HG03097 (cell line): Measurements from ENCODE around the gene NFIX.

Source experiments
- ATAC-seq: cut with Tn5 transposase; IDR thresholded peaks from one replicate; pipeline ENCODE4 v1.9.1; 2021; ENCODE audit not compliant: unreplicated experiment, low FRiP score

The NFIX gene

DNA sequence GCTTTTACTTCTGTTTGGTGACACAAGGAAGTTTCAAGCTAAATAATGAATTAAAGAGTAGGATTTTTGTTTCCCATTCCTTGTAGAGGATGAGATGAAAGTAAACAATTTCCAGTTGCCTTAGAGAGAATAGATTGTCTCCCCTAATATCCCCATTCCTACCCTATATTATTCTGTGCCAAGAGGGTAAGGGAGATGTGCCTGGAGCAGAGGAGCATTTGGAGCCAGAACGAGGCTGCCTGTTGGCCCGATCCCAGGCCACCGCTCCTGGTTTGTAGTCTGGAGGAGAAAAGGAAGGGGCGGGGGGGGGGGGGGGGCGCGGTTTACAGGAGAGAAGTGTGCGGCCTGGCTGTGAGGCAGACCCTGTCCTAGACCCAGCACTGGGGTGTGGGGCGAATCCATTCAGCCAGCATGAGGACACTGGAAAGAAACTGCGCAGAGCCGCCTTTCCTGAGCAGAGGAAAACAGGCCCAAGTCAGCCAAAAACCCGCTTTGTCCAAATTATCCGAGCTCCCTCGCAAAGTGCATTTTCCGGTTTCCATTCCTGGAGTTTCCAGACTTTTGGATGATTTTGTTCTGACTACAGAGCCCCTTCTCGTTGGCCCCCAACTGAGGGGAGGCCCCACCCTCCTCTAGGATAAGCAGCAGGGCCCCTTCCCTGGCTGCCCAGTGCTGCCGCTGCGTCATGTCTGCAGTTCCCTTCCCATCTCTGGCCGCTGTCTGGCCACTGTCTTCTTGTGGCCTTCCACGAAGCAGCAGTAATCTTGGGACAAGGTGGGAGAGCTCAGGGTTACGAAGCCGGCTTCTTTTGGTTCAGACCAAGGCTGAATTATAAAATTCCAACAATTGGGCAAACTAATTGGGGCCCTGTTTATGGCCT lies 23.0 kb downstream of the NFIX start:
- no peak for ATAC-seq

DNA sequence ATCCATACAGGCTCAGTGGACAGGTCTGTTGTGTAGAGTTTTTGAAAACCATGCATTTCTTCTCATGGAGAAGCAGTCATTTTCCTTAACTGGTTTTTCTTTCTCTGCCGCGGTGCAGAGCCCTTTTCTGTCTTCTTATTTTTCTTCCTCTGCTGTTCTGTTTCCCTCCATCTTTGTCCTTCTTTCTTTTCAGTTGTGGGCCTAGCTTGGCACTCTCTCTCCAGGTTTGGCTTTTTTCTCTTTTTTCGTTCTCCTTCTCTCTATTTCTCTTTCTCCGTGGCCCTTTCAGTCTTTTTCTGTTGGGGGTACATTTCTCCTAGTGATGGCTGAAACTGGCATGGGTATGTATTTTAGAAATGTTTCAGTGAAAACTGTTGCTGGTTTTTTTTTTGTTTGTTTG lies 24.1 kb downstream of the NFIX start:
- no peak for ATAC-seq

GRCh38 chr19:13020002-13020414 lies 24.7 kb downstream of the NFIX start:
- ATAC-seq: no peak

DNA sequence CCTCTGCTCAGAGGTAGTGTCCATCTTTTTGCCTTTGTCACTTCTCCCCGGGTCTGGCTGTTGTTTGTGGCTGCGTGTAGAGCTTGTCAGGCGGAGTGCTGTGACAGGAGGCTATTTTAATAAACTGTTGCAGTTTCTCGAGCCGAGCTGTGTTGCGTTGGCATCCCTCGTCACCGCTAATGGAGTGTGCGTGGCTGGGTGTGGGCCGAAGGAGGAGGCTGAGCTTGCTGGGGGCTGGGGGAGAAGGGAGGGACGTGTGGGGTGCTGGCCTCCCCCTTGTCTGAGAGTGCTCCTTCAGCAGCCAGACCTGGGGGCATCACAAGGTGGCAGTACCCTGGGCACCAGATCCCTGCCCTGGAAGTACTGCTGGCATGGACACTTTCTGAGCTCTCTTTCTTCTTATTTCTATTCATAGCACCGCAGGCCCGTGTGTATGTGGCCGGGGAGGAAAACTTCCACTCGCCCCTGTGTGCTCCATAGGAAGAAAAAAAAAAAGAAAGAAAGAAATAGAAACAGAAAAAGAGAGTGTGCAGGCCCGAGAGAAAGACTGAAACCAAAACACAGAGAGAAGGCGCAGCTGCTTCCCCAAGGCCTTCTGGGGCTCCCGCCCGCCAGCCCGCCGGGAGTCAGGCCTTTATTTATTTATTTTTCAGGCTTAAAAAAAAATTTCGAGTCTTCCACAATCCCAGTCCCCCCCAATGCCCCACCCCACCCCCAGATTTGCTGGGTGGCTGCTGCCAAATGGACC lies 27.0 kb downstream of the NFIX start:
- ATAC-seq: no peak

- ATAC-seq: no peak
Measured at GRCh38 chr19:13022859-13023636, 27.8 kb downstream of the NFIX start.

GRCh38 chr19:13023656-13024055 lies 28.4 kb downstream of the NFIX start:
- no peak for ATAC-seq

DNA sequence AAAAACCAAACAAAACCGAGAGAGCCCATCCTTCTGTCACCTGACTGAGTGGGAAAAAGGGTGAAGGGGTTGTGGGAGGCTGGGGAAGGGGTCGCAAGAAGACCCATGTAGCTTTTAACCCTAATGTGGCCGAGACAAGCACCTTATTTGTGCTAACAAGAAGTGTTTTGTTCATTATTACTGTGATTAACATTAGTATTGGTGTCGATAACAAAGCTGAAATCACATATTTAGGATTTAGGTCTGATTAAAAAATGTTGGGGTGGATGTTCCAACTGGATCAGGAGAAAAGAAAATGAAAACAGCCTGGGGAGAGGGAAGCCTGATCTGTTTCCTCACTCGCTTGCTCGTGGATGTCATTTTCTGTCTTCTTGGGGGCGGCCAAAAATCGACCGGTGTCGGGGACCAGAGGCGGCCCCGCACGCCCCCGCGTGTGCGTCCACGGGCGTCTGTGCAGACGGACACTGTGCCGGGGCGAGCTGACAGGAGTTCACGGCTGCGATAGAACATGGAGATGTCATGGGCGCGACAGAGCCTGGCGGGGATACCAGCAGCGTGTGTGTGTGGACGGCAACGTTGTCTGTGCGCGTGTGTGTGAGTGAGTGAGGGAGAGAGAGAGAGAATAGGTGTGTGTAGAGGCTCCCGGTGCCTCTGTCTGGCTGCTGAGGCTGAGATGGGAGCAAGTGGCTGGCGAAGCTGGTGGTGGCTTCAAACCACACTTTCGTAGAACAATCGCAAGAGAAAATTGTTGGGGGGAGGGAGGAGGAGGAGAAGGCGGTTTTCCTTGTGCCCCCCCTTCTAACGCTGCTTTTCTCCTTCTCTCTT lies 29.1 kb downstream of the NFIX start:
- no peak for ATAC-seq

GRCh38 chr19:13024951-13025697 lies 29.8 kb downstream of the NFIX start:
- ATAC-seq: no peak

GRCh38 chr19:13025819-13026456 lies 30.7 kb downstream of the NFIX start:
- no peak for ATAC-seq

GRCh38 chr19:13026462-13027370 lies 31.4 kb downstream of the NFIX start:
- ATAC-seq: no peak

DNA sequence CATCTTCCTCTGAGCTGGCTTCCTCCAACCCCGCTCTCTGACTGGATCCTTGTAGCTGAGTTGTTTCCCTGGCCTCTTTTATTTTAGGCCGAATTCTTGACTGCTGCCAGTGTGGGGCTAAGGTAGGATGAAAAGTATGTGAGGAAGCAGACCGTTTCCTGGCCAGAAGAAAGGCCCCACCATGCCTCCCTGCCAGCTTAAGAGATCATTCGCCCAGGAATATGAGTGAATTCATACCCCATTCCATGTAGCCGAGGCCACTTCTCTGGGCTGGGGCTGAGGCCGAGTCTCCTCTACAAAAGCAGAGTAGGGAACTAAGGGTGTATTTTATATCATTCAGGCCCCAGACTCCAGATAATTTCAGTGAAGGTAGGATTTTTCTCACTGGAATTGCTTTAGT lies 32.3 kb downstream of the NFIX start:
- no peak for ATAC-seq

DNA sequence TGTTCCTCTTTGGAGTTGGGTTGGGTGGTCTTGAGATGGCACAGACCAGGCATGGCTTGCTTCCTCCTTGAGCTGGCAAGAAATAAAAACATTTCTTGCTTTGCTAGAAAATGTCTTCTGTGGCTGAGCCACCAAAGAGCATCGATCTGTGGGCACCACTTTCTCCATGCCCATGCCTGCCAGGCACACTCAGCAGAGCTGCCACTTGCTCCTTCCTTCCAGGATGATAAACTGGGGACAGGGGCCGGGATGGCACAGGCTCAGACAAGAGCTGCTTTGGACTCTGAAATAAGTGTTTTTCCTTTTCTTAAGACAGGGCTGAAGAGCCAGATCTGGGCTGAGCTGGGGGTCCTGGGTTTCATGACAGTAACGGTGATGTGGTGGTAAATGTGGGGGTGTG lies 32.8 kb downstream of the NFIX start:
- no peak for ATAC-seq

- ATAC-seq: no peak
Measured at GRCh38 chr19:13029301-13029880, 34.1 kb downstream of the NFIX start.

DNA sequence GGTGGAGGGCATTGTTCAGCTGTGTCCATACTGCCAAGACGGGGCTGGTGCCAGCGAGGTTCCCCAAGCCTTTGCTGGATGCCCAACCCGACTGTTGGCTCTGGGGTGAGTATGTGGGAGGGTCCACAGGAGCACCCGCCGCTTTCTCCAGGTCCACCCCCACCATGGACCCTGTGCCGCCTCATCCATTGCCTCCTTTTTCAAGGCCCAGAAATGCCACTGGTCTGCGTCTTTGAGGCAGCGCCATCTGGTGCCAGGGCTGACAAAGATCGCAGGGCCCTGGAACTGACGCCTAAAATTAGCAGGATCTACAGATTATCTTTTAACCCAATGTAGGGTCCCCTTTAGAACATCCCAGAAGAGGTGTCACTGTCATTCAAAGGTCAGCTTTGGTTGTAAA lies 34.6 kb downstream of the NFIX start:
- no peak for ATAC-seq

DNA sequence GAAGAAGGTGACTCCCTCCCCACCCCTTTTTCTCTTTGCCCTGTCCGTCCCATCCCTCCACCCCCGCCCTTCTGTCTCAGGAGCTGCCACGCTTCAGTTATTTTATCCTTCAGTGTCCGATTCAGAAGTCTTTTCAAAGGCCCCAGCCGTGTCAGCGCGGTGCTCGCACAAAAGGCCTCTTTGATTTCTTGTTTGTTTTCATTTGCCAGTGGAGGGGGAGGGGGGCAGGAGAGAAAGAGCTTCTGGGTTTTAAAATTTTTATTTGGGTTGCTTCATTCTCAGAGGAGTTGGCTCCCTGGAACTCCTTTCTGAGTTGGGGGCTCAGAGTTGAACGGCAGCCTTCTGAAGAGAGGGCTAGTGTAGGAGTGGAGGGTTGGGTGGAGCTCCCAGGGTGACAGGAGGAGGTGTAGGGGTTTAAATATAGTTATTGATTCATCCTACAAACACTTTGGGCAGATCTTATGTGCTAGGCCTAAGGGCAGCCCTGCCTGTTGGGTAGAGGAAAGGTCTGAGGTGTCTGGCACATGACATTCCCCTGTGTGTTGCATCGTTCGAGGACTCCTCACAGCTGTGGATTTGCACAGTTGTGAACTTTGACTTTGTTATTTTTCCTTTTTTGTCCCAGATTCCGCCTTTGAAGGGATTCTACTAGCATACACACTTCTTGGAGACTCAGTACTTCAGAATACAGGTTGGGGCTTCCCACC lies 36.8 kb downstream of the NFIX start:
- no peak for ATAC-seq

DNA sequence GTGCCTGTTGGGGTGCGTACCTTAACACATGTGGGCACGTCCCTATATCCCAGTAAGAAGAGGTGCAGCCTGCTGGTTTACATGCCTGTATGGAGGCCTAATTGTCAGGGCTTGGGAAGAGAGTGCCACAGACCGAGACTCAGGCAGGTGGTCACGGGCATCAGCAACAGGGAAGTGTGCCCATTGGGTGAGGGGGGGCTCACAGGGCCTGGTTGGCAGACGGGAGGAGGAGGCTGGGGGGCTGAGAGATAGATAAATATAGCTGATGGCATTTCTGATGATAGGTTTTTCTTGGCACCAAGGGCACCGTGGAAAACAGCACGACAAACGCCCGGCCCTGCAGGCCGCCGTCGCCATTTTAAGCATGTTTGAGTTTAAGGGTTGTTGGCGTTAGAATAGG lies 37.6 kb downstream of the NFIX start:
- ATAC-seq: no peak

DNA sequence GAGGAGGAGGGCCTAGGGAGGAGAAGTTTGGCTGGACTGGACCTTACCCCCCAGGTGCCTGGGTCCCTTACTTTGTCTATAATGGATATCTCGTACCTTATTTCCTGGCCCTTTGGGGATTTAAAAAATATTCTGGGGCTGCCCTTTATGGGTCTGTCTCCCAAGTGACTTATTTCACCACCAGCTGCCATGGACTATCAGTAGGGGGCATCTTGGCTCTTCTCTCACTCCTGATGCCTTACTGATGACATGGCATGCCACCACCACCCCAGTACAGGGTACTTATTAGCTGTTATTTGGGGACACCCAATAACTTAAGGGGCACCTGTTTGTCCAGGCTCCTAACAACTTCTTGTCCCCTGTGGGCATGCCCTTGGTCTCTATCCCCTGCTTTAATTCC lies 38.0 kb downstream of the NFIX start:
- ATAC-seq: no peak
